Pons (tissue), 1 donor: ENCODE measurements around the gene GPX7.
A peak's percentile ranks its signal among the peaks of the same experiment; 100 is the strongest.

ENCODE experiments used
- DNase-seq: peaks from one replicate; pipeline ENCODE4 v3.0.0-alpha.2; 2016; ENCODE audit warnings: low spot score

The GPX7 gene

DNA sequence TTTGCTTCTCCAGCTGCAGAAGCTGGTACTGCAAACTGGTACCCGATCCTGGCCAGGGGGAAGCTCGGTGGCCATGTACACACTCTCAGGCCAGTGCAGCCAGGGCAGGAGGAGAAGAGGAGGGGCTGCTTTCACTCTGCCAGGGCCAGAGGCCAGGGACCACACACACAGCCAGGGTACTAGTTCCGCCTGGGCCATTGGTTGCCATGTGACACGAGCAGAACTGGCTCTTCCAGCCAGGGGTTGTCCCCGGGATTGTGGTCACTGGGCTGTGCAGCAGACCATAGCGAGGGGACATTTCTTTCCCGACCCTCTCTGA is 27.1 kb downstream of the GPX7 start:
- DNase-seq: peak; percentile 74

- DNase-seq: no peak
Observed at GRCh38 chr1:52629667-52630066, 27.5 kb downstream of the GPX7 start.

- DNase-seq: no peak
Observed at GRCh38 chr1:52631759-52632331, 29.7 kb downstream of the GPX7 start.

GRCh38 chr1:52632732-52633290 is 30.6 kb downstream of the GPX7 start, which contains the start of gene SHISAL2A:
SHISAL2A (plus strand) TSS chr1:52633168; CDS start chr1:52633494, 326 bp downstream.
- DNase-seq: no peak

DNA sequence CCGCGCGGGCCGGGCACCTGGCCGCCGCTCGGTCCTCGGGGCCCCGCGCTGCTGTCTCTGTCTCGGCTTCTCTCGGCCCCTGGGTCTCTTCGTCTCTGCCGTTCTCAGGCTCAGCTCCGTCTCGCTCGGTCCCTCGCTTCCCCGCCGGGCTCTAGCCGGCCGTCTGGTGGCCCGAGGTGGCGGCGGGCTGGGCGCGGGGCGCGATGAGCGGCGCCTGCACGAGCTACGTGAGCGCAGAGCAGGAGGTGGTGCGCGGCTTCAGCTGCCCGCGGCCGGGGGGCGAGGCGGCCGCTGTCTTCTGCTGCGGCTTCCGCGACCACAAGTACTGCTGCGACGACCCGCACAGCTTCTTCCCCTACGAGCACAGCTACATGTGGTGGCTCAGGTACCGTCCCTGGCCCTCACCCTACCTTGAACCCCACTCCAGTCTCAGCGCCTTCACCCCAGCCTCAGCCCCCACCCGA is 31.2 kb downstream of the GPX7 start:
- DNase-seq: no peak

DNA sequence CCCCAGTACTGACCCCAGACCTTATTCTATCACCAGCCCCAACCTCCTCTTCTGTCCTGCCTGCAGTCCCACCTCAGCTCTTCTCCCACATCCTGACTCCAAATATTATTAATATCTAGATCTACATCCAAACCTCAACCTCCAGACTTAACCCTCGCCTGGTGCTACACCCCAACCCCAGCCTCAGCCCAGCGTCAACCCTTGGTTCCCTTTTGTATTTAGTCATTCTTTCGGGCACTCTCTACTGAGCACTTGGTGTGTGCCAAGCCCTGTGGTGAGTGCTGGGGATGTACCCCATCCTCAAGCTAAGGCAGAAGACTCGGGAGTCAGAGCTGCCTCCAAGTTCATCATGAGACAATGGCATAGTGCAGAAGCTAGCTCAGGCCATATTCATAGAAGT is 31.9 kb downstream of the GPX7 start:
- DNase-seq: no peak

- no peak for DNase-seq
Observed at GRCh38 chr1:52635321-52636089, 33.3 kb downstream of the GPX7 start.

DNA sequence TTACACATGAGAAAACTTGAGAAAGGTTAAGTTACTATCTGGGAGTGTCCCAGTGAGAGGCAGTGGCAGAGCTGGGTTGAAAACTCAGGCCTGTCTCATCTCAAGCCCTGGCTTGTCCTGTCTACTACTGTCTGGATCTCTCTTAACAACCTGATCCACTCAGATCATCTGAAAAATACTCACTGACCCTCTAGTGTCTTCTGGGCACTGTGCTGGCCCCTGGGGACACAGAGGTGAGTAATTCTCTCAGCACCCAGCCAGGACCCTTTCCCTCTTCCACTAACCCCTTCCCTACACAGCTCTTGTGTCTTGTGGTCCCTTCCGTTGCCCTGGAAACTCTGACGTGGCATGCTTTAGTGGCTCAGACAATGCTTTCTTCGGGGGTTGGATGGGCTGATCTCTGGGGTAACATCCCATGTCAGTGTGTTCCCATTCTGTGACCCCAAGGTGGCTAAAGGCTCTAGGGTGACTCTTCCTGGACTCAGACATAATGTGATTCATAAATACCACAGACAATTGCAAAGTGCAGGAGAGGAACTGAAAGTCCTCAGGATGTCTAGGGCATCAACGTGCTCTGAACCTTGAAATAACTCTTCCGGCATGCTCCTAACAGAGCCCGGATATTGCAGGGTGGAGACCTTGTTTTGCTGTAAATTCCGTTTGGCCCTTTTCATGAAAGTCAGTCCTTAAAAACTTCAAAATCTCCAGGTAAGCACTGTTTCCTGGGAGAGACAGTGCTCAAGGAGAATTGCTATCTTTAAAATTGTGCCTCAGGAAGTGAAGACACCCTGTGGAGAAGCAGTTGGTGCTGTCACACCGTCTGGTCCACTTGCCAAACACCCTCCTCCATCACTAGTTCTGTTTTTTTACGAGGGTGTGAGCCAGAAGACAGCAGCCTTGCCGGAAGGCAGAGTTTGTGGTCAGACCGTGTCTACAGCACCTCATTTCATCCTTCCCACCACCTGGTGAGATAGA is 34.8 kb downstream of the GPX7 start:
- DNase-seq: peak; percentile 54

DNA sequence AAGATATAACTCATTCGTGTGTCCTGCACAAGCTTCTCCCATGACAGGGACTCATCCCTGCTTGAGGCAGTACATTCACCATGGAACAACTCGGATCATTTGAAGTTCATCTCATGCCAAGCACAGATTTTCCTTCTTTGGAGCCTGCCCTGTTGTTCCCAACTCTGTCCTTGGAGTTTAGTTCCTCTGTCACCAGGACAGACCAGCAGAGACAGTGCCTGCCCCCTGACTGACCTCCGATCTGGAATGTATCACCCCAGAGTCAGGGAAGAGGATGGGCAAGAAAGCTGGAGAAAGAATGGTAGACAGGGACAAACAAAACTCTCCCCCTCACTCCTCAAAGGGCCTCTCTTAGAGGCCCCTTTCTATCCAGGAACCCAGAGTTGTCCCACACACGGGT is 35.8 kb downstream of the GPX7 start:
- no peak for DNase-seq

DNA sequence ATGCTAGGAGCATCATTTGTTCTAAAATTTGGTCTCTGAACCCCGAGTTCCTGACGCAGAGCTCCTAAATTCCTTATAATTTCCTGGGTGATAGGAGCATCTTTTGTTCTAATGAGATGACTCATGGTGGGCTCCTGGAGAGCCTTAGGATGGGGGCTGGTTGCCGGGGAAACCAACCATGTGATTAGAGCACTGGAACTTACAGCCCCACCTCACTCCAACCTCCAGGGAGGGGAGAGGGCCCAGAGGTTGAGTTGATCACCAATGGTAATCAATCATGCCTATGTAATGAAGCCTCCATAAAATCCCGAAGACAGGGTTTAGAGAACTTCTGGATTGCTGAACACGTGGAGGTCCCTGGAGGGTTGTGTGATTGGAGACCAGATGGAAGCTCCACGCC is 38.5 kb downstream of the GPX7 start:
- DNase-seq: no peak

GRCh38 chr1:52641307-52641706 is 39.1 kb downstream of the GPX7 start:
- DNase-seq: peak; percentile 20

DNA sequence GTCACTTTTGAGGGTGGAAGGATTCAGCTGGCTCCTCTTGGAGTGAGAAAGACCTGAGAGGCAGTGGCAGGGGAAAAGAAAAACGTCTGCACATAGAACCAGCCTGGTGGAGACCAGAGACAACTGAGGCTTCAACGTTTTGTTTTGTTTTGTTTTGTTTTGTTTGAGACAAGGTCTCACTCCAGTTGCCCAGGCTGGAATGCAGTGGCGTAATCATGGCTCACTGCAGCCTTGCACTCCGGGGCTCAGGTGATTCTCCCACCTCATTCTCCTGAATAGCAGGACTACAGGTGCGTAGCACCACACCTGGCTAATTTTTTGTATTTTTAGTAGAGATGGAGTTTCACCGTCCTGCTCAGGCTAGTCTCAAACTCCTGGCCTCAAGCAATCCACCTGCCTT is 43.1 kb downstream of the GPX7 start:
- no peak for DNase-seq

GRCh38 chr1:52651904-52652303 is 49.7 kb downstream of the GPX7 start:
- no peak for DNase-seq

DNA sequence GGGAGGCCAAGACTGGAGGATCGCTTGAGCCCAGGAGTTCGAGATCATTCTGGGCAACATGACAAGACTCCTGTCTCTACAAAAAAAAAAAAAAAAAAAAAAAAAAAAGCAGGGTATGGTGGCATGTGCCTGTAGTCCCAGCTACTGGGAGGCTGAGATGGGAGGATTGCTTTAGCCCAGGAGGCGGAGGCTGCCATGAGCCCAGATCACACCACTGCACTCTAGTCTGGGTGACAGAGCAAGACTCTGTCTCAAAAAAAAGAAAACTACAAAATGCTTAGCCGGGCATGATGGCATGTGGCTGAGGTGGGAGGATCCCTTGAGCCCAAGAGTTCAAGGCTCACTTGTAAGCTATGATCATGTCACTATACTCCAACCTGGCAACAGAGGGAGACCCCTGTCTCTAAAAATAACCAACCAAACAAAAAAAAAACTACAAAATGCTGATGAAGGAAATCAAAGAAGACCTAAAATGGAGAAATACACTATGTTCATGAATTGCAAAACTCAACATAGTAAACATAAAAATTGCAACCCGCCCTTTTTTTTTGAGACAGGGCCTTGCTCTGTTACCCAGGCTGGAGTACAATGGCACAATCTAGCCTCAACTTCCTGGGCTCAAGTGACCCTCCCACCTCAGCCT is 51.2 kb downstream of the GPX7 start:
- no peak for DNase-seq

- DNase-seq: no peak
Observed at GRCh38 chr1:52654063-52654462, 51.9 kb downstream of the GPX7 start.

GRCh38 chr1:52657702-52658101 is 55.5 kb downstream of the GPX7 start:
- DNase-seq: no peak
